Tongue (tissue), 2 donors: ENCODE results near the gene TMEM131L. TPM values are rescaled to one million over a fixed set of nuclear protein-coding genes. Genes with fewer than 3 reads are reported as not detected.

Source experiments
- DNase-seq: peaks from one replicate; pipeline ENCODE4 v3.0.0-alpha.2; 2015
- total RNA-seq: library from RNA; depleted of rRNA; stranded (reverse); fragments of >200 nt; gene quantifications from one replicate; pipeline ENCODE4 v1.2.3, GENCODE V29; 2014

TMEM131L gene
- total RNA-seq, 1 donor from 2014 or later: 71.5 TPM

GRCh38 chr4:153472122-153473037 lies 6.2 kb downstream of the TMEM131L start:
- no peak for DNase-seq

- no peak for DNase-seq
These were observed 8.1 kb downstream of the TMEM131L start for GRCh38 chr4:153474251-153474650.

GRCh38 chr4:153476829-153477574 lies 10.8 kb downstream of the TMEM131L start:
- DNase-seq: no peak

- peak; percentile 64 for DNase-seq
These were observed 12.9 kb downstream of the TMEM131L start for GRCh38 chr4:153479101-153479500.

GRCh38 chr4:153480704-153481103 lies 14.5 kb downstream of the TMEM131L start:
- no peak for DNase-seq

- no peak for DNase-seq
These were observed 15.3 kb downstream of the TMEM131L start for GRCh38 chr4:153481478-153481877.

GRCh38 chr4:153483432-153484418 lies 17.6 kb downstream of the TMEM131L start:
- DNase-seq: peak; percentile 46

GRCh38 chr4:153485359-153485758 lies 19.2 kb downstream of the TMEM131L start:
- no peak for DNase-seq

- no peak for DNase-seq
These were observed 19.7 kb downstream of the TMEM131L start for GRCh38 chr4:153485860-153486259.

- peak; percentile 75 for DNase-seq
These were observed 20.4 kb downstream of the TMEM131L start for GRCh38 chr4:153486281-153487151.

- DNase-seq: peak; percentile 64
These were observed 22.1 kb downstream of the TMEM131L start for GRCh38 chr4:153488006-153488891.

- no peak for DNase-seq
These were observed 23.8 kb downstream of the TMEM131L start for GRCh38 chr4:153489856-153490558.

- no peak for DNase-seq
These were observed 24.9 kb downstream of the TMEM131L start for GRCh38 chr4:153490985-153491483.

GRCh38 chr4:153494562-153494961 lies 28.4 kb downstream of the TMEM131L start:
- DNase-seq: no peak

- DNase-seq: no peak
These were observed 29.5 kb downstream of the TMEM131L start for GRCh38 chr4:153495480-153496193.

- DNase-seq: peak; percentile 37
These were observed 31.0 kb downstream of the TMEM131L start for GRCh38 chr4:153497091-153497531.

- DNase-seq: peak; percentile 88
These were observed 32.1 kb downstream of the TMEM131L start for GRCh38 chr4:153497988-153498967.
